Dedifferentiated amniotic fluid mesenchymal stem cell (primary cell): ENCODE data around the gene MAN1A1.
"Not testable (repeated sequence)": the region's sequence is repeated elsewhere in the genome, so short reads cannot be mapped to it uniquely, and the experiment has no call there.

Experiments used
- DNase-seq: peaks from one replicate; pipeline ENCODE4 v3.0.0-alpha.2; 2016; ENCODE audit errors: extremely low spot score

Gene MAN1A1

GRCh38 chr6:119303164-119303887 is 46.2 kb downstream of the MAN1A1 start:
- no peak for DNase-seq

- DNase-seq = no peak
These were observed 48.1 kb downstream of the MAN1A1 start for GRCh38 chr6:119301429-119301828.

- no peak for DNase-seq
These were observed 49.9 kb downstream of the MAN1A1 start for GRCh38 chr6:119299694-119300093.

- no peak for DNase-seq
These were observed 52.5 kb downstream of the MAN1A1 start for GRCh38 chr6:119297049-119297448.

GRCh38 chr6:119296036-119297035 is 53.2 kb downstream of the MAN1A1 start:
- DNase-seq = no peak

GRCh38 chr6:119294984-119295383 is 54.6 kb downstream of the MAN1A1 start:
- DNase-seq = no peak

GRCh38 chr6:119291060-119291459 is 58.5 kb downstream of the MAN1A1 start:
- DNase-seq = not testable (repeated sequence)

- DNase-seq = no peak
These were observed 59.3 kb downstream of the MAN1A1 start for GRCh38 chr6:119290306-119290705.

GRCh38 chr6:119289651-119290050 is 59.9 kb downstream of the MAN1A1 start:
- no peak for DNase-seq

GRCh38 chr6:119285908-119286625 is 63.5 kb downstream of the MAN1A1 start:
- no peak for DNase-seq

GRCh38 chr6:119284861-119285521 is 64.6 kb downstream of the MAN1A1 start:
- no peak for DNase-seq

- DNase-seq = no peak
These were observed 65.5 kb downstream of the MAN1A1 start for GRCh38 chr6:119283979-119284545.

GRCh38 chr6:119283214-119283613 is 66.3 kb downstream of the MAN1A1 start:
- no peak for DNase-seq

- DNase-seq = no peak
These were observed 68.9 kb downstream of the MAN1A1 start for GRCh38 chr6:119280668-119281067.

GRCh38 chr6:119280080-119280479 is 69.5 kb downstream of the MAN1A1 start:
- DNase-seq = no peak

GRCh38 chr6:119278625-119279024 is 70.9 kb downstream of the MAN1A1 start:
- no peak for DNase-seq

GRCh38 chr6:119277052-119277451 is 72.5 kb downstream of the MAN1A1 start:
- no peak for DNase-seq

- no peak for DNase-seq
These were observed 73.3 kb downstream of the MAN1A1 start for GRCh38 chr6:119276211-119276610.

GRCh38 chr6:119274197-119274595 is 75.4 kb downstream of the MAN1A1 start:
- DNase-seq = no peak

- peak; percentile 60 for DNase-seq
These were observed 76.0 kb downstream of the MAN1A1 start for GRCh38 chr6:119273272-119274196.
